NB4 (cell line): ENCODE data around the gene TMEM200A.

Source experiments
- DNase-seq: peaks from one replicate; pipeline ENCODE4 v3.0.0; 2010; ENCODE audit warnings: low read depth
- H3K4me3 ChIP-seq: one replicate; pipeline ENCODE4 v1.5.1; 2011; ENCODE audit warnings: mild to moderate bottlenecking, low read depth, low read length, moderate library complexity
- MYC ChIP-seq: IDR thresholded peaks from 2 replicates; pipeline ENCODE4 v1.6.1; 2011; ENCODE audit warnings: low read depth, low read length
- POLR2A ChIP-seq: IDR thresholded peaks from 2 replicates; pipeline ENCODE4 v1.6.1; 2011; ENCODE audit warnings: mild to moderate bottlenecking; ENCODE audit not compliant: insufficient read length; ENCODE audit errors: extremely low read depth
- TF ChIP-seq, protein P1 (sequence below): IDR thresholded peaks from 2 replicates; pipeline ENCODE4 v1.6.1; 2011; ENCODE audit warnings: low read depth, low read length
- TF ChIP-seq, protein P2 (sequence below): IDR thresholded peaks from one replicate; pipeline ENCODE4 v1.5.1; 2012; ENCODE audit warnings: low read depth, low read length

Gene TMEM200A

DNA sequence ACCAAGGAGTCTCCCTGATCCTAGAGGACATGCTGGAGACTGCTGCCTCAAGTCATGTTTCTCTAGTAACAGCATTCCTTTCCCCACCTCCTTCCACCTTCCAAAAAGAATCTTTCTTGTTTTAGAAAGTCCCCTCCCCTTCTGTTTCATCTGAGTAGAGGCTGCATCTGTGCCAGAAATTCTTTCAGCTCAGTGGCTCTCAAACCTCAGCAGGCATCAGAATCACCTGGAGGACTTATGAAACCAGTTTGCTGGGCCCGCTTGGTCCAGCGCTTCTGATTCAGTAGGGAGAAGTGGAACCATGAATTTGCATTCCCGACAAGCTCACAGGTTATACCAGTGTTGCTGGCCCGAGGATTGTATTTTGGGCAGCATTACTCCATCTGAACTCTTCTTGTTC is 55.1 kb downstream of the TMEM200A start:
- no peak overlapping the region for H3K4me3 ChIP-seq
- TF ChIP-seq, protein P1, sequence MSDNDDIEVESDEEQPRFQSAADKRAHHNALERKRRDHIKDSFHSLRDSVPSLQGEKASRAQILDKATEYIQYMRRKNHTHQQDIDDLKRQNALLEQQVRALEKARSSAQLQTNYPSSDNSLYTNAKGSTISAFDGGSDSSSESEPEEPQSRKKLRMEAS = no peak
- TF ChIP-seq MYC (no peak), POLR2A (no peak)
- TF ChIP-seq, protein P2, sequence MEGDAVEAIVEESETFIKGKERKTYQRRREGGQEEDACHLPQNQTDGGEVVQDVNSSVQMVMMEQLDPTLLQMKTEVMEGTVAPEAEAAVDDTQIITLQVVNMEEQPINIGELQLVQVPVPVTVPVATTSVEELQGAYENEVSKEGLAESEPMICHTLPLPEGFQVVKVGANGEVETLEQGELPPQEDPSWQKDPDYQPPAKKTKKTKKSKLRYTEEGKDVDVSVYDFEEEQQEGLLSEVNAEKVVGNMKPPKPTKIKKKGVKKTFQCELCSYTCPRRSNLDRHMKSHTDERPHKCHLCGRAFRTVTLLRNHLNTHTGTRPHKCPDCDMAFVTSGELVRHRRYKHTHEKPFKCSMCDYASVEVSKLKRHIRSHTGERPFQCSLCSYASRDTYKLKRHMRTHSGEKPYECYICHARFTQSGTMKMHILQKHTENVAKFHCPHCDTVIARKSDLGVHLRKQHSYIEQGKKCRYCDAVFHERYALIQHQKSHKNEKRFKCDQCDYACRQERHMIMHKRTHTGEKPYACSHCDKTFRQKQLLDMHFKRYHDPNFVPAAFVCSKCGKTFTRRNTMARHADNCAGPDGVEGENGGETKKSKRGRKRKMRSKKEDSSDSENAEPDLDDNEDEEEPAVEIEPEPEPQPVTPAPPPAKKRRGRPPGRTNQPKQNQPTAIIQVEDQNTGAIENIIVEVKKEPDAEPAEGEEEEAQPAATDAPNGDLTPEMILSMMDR = no peak
- DNase-seq = no peak

DNA sequence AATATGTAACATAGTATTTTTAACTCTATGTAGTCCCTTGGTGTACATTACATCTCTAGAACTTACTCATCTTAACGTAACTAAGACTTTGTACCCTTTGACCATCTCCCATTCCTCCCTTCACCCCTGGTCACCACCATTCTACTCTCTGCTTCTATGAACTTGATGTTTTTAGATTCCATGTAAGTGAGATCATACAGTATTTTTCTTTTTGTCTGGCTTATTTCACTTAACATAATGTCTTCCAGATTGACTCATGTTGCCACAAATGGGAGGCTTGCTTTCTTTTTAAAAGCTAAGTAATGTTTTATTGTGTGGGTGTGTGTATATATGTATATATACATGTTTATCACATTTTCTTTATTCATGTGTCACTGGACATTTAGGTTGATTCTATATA is 55.8 kb downstream of the TMEM200A start:
- TF ChIP-seq, protein P2 = no peak
- TF ChIP-seq MYC (no peak), POLR2A (no peak)
- TF ChIP-seq, protein P1 = no peak
- H3K4me3 ChIP-seq = no peak overlapping the region
- no peak for DNase-seq

DNA sequence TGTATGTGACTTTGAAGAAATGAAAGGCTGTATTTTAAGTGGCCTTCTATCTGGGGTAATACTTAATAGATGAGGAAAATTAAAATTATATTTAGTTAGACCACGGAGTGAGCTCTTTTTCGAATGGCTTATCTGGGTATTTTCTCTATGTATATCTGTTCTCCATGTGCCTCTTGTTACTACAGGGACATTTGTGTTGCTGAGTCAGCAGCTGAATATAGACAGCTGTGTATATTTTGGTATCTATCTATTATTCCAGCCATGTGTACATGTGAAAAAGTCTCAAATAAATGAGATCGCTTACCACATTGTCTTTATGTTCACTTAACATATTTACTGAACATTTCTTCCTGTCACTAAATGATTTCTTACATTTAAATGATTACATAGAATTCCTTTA is 57.2 kb downstream of the TMEM200A start:
- no peak overlapping the region for H3K4me3 ChIP-seq
- TF ChIP-seq, protein P1 = no peak
- no peak for TF ChIP-seq POLR2A
- TF ChIP-seq, protein P2 = no peak
- no peak for TF ChIP-seq MYC
- DNase-seq = no peak

DNA sequence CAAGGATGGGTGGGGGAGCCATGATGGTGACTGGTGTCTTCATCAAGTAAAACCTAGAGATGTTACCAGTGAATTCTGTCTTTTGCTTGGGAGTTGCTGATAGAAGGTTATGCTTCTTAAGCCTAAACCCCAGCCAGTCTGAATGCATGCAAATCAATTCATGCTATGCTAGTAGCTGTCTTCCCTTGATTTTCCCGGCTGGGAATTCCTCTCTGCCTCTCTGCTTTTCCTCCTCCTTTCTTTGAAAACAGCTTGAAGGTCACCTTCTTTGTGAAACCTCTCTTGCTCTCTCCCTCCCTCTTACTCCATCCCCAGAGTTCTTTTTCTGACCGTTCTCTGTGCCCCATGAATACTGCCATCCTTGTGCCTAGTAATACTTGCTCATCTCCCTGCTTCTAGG is 58.9 kb downstream of the TMEM200A start:
- TF ChIP-seq MYC (no peak), POLR2A (no peak)
- TF ChIP-seq, protein P2 = no peak
- TF ChIP-seq, protein P1 = no peak
- H3K4me3 ChIP-seq = no peak overlapping the region
- DNase-seq = no peak

DNA sequence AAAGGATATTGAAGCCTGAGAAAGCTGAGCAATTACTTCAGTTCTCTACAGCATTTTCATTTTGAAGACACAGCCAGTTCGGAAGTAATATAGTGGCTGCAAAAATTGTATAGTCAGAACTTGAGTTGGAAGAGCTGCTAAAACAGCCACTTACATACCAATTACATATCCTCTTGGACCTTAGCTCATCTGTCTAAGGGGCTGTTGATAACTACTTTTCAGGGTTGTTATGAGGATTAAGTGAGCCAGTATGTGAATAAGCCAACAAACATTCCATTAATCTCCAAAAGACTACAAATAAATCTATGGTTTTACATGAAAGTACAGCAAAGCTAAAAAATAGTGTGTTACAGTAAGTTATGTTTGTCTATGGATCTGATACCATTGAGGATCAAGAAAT is 59.7 kb downstream of the TMEM200A start:
- H3K4me3 ChIP-seq = no peak overlapping the region
- TF ChIP-seq MYC = no peak
- TF ChIP-seq, protein P2 = no peak
- TF ChIP-seq POLR2A = no peak
- TF ChIP-seq, protein P1 = no peak
- no peak for DNase-seq
